ENCODE data around the gene KLHDC4. TPM values are rescaled to one million over a fixed set of nuclear protein-coding genes. Genes with fewer than 3 reads are reported as not detected.

KLHDC4 gene
- total and polyA plus RNA-seq, 2 experiments from 2014 or later, result 23.0 to 41.1 TPM

DNA sequence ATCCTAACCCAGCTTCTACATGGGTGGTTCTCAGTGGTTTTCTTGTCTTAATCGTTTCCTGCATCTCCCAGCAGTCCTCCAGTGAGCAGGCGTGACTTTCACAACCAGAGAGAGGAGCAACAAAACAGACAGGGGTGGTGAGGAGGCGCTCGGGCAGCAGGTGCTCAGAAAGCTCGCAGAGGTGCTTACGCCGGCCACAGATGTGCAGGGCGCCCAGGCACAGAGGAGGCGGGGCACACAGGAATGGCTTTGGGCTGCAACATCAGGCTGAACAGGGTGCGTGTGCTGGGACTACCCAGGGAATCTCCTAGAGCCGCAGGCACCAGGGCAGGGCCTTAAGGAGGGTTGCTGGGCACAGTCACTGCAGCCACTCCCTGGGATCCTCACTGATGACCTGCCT is 32.6 kb downstream of the KLHDC4 start:
- DNase-seq (ENCODE audit: low spot score) (no peak), ATAC-seq (peak; percentile 30; the same call in 2 of the 3 replicates)
- peaks cover 46% of the 10 kb centered on the region for H3K36me3 Mint-ChIP-seq (ENCODE audit: low read depth)
- TF ChIP-seq ETS1 (IDR thresholded peaks at IDR 0.05) (no peak), POLR2AphosphoS5 (IDR thresholded peaks at IDR 0.05; ENCODE audit: low read depth) (no peak), ZNF331 (CRISPR knock-in tag; IDR thresholded peaks at IDR 0.05; ENCODE audit: low read depth) (no peak), STAT1 (IDR thresholded peaks at IDR 0.05; ENCODE audit: unreplicated experiment) (no peak)
- TF ChIP-seq, protein P1, sequence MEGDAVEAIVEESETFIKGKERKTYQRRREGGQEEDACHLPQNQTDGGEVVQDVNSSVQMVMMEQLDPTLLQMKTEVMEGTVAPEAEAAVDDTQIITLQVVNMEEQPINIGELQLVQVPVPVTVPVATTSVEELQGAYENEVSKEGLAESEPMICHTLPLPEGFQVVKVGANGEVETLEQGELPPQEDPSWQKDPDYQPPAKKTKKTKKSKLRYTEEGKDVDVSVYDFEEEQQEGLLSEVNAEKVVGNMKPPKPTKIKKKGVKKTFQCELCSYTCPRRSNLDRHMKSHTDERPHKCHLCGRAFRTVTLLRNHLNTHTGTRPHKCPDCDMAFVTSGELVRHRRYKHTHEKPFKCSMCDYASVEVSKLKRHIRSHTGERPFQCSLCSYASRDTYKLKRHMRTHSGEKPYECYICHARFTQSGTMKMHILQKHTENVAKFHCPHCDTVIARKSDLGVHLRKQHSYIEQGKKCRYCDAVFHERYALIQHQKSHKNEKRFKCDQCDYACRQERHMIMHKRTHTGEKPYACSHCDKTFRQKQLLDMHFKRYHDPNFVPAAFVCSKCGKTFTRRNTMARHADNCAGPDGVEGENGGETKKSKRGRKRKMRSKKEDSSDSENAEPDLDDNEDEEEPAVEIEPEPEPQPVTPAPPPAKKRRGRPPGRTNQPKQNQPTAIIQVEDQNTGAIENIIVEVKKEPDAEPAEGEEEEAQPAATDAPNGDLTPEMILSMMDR (conservative IDR thresholded peaks at IDR 0.05; ENCODE audit: low read depth in 2 of 2), result no peak
- Histone ChIP-seq H3K27me3 (ENCODE audit: insufficient read depth) (no peaks in the 10 kb centered on the region), H3K79me2 (replicated peaks; ENCODE audit: insufficient read depth) (peaks cover 59% of the 10 kb centered on the region), H3K27ac (ENCODE audit: low read depth) (no peak overlapping the region), H3K9me2 (ENCODE audit: insufficient read depth) (no peaks in the 10 kb centered on the region), H3K4me1 (ENCODE audit: insufficient read depth) (no peaks in the 10 kb centered on the region; the same call in 1 of the 2 replicates), H4K20me1 (replicated peaks; ENCODE audit: insufficient read depth) (peaks cover 41% of the 10 kb centered on the region), H3F3A (replicated peaks; ENCODE audit: low read depth) (peaks cover 8% of the 10 kb centered on the region), H3K36me3 (ENCODE audit: insufficient read depth) (peaks cover 12% of the 10 kb centered on the region), H3K4me3 (no peak overlapping the region), H3K4me2 (no peak overlapping the region), H2AFZ (no peak overlapping the region)
- no peaks in the 10 kb centered on the region for H3K27me3 Mint-ChIP-seq (ENCODE audit: insufficient read depth, low read depth, poor library complexity)
- peaks cover 14% of the 10 kb centered on the region for H3K4me1 Mint-ChIP-seq
- H3K9me3 Mint-ChIP-seq, result no peaks in the 10 kb centered on the region
- H3K27ac Mint-ChIP-seq, result peak overlapping the region; percentile 71; the same call in 1 of the 2 replicates
- no peak overlapping the region for H3K4me3 Mint-ChIP-seq

DNA sequence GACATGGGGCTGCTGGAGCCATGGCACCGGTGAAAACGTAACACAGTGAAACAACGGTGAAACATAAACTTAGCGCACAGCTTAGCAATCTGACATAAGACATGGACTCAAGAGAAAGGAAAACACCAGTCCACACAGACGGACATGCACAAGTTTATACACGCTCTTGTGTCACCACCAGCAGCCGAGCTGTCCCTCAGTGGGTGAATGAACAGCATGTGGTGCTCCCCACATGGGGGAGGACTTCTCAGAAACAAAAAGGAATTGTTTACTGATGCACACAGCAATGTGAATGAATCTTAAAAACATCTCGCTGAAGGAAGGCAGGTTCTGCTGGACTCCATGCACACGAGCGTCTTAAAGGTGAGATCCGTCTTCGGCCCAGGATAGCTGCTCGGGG is 34.2 kb downstream of the KLHDC4 start:
- Histone ChIP-seq H3K27me3 (ENCODE audit: insufficient read depth) (no peaks in the 10 kb centered on the region), H3K4me3 (no peak overlapping the region), H3K79me2 (replicated peaks; ENCODE audit: insufficient read depth) (peaks cover 52% of the 10 kb centered on the region), H3K36me3 (ENCODE audit: insufficient read depth) (peaks cover 16% of the 10 kb centered on the region), H3K9me2 (ENCODE audit: insufficient read depth) (no peaks in the 10 kb centered on the region), H3K27ac (ENCODE audit: low read depth) (no peak overlapping the region), H3K4me2 (no peak overlapping the region), H4K20me1 (replicated peaks; ENCODE audit: insufficient read depth) (peaks cover 36% of the 10 kb centered on the region), H3F3A (replicated peaks; ENCODE audit: low read depth) (peaks cover 8% of the 10 kb centered on the region), H3K4me1 (ENCODE audit: insufficient read depth) (no peaks in the 10 kb centered on the region; the same call in 1 of the 2 replicates), H2AFZ (no peak overlapping the region)
- H3K4me3 Mint-ChIP-seq, result no peak overlapping the region
- no peak for ATAC-seq
- H3K27ac Mint-ChIP-seq, result no peak overlapping the region
- peaks cover 2% of the 10 kb centered on the region for H3K27me3 Mint-ChIP-seq (ENCODE audit: insufficient read depth, low read depth, poor library complexity)
- no peak for DNase-seq (ENCODE audit: low spot score)
- H3K4me1 Mint-ChIP-seq, result peaks cover 14% of the 10 kb centered on the region
- H3K36me3 Mint-ChIP-seq (ENCODE audit: low read depth), result peaks cover 56% of the 10 kb centered on the region
- H3K9me3 Mint-ChIP-seq, result no peaks in the 10 kb centered on the region
- TF ChIP-seq EZH2 (IDR thresholded peaks at IDR 0.05; ENCODE audit: low read depth, unreplicated experiment) (no peak), NANOG (IDR thresholded peaks at IDR 0.05; ENCODE audit: borderline replicate concordance) (no peak), ETS1 (IDR thresholded peaks at IDR 0.05) (no peak), POLR2AphosphoS5 (IDR thresholded peaks at IDR 0.05; ENCODE audit: low read depth) (no peak), STAT1 (IDR thresholded peaks at IDR 0.05; ENCODE audit: unreplicated experiment) (no peak), ZNF331 (CRISPR knock-in tag; IDR thresholded peaks at IDR 0.05; ENCODE audit: low read depth) (no peak), EZH2phosphoT487 (IDR thresholded peaks at IDR 0.05; ENCODE audit: unreplicated experiment) (no peak), JUNB (IDR thresholded peaks at IDR 0.05; ENCODE audit: unreplicated experiment) (no peak), CREB1 (CRISPR knock-in tag; IDR thresholded peaks at IDR 0.05; ENCODE audit: low read depth) (no peak)
- TF ChIP-seq, protein P2, sequence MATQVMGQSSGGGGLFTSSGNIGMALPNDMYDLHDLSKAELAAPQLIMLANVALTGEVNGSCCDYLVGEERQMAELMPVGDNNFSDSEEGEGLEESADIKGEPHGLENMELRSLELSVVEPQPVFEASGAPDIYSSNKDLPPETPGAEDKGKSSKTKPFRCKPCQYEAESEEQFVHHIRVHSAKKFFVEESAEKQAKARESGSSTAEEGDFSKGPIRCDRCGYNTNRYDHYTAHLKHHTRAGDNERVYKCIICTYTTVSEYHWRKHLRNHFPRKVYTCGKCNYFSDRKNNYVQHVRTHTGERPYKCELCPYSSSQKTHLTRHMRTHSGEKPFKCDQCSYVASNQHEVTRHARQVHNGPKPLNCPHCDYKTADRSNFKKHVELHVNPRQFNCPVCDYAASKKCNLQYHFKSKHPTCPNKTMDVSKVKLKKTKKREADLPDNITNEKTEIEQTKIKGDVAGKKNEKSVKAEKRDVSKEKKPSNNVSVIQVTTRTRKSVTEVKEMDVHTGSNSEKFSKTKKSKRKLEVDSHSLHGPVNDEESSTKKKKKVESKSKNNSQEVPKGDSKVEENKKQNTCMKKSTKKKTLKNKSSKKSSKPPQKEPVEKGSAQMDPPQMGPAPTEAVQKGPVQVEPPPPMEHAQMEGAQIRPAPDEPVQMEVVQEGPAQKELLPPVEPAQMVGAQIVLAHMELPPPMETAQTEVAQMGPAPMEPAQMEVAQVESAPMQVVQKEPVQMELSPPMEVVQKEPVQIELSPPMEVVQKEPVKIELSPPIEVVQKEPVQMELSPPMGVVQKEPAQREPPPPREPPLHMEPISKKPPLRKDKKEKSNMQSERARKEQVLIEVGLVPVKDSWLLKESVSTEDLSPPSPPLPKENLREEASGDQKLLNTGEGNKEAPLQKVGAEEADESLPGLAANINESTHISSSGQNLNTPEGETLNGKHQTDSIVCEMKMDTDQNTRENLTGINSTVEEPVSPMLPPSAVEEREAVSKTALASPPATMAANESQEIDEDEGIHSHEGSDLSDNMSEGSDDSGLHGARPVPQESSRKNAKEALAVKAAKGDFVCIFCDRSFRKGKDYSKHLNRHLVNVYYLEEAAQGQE (IDR thresholded peaks at IDR 0.05; ENCODE audit: unreplicated experiment), result no peak

All from GM23338 (cell line).